IPS-NIHi7 (cell line): Measurements from ENCODE around the gene C12orf57.
A peak's percentile ranks its signal among the peaks of the same experiment; 100 is the strongest.

ENCODE experiments used
- DNase-seq: peaks from one replicate; pipeline ENCODE4 v3.0.0; 2012; ENCODE audit warnings: mixed read lengths; ENCODE audit errors: extremely low spot score

C12orf57 gene

DNA sequence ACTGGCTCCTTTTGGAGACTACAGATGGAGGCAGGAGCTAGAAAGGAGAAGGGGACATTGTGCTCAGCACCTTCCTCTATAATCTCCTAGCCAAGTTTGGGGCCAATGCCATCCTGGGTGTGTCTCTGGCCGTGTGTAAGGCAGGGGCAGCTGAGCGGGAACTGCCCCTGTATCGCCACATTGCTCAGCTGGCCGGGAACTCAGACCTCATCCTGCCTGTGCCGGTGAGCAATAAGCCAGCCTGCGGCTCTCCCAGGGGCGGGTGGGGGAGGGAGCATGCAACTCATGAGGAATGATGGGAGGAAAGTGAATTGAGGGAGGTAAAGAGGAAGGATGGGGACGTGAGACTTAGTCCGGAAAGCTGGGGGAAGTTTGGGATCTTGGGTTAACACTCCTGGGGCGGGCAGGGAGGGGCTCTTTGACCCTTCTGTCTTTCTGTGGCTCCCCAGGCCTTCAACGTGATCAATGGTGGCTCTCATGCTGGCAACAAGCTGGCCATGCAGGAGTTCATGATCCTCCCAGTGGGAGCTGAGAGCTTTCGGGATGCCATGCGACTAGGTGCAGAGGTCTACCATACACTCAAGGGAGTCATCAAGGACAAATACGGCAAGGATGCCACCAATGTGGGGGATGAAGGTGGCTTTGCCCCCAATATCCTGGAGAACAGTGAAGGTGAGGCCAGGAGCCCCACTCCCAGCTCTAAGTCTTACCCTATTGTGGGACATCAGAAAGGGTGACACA is 26.2 kb upstream of the C12orf57 start:
- no peak for DNase-seq

DNA sequence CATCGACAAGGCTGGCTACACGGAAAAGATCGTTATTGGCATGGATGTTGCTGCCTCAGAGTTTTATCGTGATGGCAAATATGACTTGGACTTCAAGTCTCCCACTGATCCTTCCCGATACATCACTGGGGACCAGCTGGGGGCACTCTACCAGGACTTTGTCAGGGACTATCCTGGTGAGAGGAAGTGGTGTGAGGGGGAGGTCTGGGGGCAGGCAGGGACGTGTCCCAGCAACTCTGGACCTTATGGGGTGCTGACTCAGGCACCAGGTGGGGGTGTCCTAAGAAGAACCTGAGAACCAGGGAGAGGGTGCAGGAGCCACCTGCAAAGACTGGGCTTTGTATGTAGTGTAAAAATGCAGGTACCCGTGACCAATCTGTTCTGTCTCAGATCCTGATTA is 24.2 kb upstream of the C12orf57 start:
- no peak for DNase-seq

DNA sequence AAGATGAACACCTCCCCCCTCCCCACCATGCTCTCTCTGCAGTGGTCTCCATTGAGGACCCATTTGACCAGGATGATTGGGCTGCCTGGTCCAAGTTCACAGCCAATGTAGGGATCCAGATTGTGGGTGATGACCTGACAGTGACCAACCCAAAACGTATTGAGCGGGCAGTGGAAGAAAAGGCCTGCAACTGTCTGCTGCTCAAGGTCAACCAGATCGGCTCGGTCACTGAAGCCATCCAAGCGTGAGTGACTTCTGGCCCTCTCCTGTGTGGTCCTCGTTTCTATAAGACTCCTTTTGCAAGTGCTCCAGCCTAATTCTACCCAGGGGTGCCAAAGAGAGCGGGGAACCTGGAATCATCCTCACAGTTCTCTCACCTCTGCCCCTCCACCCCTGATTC is 22.3 kb upstream of the C12orf57 start:
- no peak for DNase-seq

DNA sequence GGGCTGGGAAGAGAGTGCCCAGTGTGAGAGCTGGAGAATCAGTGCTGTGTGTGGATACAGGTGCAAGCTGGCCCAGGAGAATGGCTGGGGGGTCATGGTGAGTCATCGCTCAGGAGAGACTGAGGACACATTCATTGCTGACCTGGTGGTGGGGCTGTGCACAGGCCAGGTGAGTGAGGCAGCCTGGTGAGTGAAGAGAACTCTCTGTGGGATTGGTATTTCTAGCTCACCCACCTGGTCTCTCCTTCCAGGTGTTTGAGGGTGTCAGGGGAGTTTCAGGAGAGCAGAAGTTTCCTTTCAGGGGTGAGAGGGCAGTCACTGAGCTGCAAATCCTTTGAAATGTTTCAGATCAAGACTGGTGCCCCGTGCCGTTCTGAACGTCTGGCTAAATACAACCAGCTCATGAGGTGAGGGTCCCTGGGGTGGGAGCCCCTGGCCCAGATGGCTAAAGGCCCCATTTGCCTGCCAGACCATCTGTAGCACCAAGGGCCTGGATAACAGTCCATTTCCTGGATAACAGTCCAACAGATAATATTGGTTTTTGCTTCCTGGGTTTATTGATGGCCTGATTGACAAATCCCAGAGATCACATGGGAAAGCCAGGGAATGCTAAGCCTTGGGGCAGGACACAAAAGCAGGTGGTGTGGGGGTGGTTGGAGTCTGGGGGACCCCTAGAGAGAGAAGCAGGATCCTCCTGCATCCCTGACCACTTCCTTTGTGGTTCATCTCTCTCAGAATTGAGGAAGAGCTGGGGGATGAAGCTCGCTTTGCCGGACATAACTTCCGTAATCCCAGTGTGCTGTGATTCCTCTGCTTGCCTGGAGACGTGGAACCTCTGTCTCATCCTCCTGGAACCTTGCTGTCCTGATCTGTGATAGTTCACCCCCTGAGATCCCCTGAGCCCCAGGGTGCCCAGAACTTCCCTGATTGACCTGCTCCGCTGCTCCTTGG is 21.6 kb upstream of the C12orf57 start:
- no peak for DNase-seq

GRCh38 chr12:6923003-6923732 is 20.7 kb upstream of the C12orf57 start:
- no peak for DNase-seq

DNA sequence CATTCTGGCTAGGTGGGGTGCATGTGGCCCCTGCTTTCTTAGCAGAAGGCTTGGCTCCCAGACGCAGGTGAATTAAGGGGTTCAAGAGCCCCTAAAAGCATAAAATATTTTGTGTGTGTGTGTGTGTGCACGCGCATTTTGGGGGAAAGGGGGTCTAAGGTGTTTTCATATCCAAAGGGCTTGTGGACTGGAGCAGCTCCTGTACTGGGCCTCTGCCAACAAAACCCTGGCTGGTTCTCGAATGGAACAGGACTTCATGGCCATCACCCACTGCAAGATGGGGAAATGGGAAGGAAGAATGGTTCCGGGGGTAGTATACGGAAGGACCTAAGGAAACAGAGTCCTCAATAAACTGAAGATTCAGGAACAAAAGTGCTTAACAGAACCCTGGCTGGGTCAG is 20.0 kb upstream of the C12orf57 start:
- DNase-seq, result no peak

DNA sequence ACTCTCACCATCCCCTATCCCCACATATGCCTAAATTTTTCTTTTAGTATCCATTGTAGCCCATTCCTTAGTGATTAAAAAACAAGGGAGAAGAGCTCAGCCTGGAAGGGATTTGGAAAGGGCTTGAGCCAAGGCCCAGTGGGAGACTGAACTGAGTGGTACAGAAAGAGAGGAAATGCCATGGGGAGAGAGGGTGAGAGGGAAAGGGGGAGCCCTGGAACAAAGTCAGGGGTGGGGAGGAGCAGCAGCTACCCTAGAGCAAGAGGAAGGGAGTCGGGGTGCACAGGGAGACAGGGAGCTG is 18.6 kb upstream of the C12orf57 start:
- DNase-seq, result no peak

DNA sequence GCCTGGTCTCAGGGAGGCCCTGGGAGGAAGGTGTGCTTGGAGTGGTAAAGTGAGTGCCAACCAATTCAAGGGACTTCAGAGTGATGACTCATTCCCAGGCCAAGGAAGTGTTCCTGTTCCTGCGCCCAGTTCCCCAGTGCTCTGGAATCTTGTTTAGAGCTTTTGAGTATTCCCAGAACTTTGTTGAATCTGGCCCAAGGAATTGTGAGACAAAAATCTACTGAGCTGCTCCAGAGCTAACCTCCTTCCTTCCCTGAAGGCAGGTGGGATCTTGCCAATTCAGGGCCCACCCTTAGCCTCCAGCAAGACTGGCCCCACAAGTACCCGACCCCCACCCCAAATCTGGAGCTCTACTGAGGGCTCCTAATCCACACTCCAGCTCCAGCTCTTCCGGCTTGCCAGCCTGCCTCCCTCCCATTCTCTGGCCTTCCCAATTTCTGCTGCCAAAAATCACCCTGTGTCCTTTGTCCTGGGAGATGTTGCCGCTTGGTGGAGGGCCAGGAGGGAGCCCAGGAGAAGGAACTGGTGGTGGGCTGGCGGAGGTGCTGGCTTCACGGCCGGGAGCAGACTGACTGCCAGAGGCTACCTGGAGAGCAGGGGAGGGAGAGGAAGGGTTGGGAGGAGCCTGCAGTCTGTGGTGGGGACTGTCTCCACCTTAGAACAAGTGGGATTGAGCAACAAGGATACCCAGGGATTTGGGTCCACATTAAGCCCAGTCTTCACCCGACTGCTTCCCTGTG is 18.1 kb upstream of the C12orf57 start:
- peak; percentile 64 for DNase-seq

DNA sequence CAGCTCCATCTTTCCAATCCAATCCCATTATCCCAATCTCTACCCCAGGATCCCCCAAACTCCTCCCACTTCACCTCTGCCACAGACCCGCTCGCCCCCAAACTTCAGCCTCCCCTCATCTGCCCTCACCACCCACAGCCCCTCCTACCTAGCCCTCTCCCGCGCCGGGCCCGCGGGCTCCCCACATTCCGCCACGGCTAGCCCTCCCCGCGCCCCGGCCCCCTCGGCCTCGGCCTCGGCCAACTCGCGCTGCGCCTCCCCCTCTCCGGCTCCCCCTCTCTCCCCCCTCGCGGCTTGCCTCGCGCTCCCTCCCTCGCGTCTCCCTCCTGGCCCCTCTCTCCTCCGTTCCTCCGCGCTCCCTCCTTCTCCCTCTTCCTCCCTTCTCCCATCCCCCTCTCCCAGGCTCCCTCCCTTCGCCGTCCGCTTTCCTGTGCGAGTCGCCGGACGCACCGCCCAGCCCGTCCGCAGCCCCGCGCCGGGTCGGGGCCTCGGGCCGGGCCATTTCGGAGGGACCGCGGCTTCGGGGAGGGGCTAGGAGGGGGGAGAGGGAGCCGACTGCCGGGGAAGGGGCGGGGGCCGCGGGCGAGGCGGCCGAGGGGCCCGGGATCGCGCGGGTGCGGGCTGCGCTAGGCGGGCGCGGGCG is 16.3 kb upstream of the C12orf57 start, which contains the start of gene ATN1:
ATN1 (plus strand) TSS at position 581 of the 643 bp plus-strand sequence. CDS start 6,043 bp downstream, outside the sequence.
- peak; percentile 64 for DNase-seq

DNA sequence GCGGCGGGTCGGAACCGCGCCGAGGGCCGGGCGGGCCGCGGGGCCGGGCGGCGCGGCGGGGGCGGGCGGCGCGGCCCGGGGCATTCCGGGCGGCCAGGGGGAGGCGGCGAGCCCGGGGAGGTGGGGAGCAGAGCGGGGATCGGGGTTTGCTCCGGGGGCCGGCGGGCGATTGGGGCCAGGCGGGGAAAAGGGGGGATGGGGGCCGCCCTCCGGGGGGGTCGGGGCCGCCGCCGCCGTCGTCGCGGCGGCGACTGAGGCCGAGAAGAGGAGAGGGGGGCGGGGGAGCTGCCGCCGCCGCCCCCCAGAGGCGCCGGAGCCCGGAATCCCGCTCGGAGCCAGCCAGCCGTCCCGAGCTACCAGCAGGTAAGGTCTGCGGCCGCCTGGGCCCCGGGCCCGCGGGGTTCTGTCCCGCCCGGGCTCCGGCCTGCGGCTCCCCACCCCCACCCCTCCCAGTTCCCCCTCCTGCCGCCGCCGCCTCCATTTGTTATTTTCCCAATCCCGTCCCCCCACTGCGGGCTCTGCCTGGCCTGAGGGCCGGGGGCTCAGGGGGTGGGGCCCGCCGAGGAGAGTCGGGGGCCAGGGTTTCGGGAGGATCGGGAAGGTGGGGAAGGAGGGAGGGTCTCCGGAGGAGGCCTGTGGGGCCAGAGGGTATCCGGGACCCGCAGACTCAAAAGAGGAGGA is 15.7 kb upstream of the C12orf57 start:
- DNase-seq, result no peak

GRCh38 chr12:6928703-6929407 is 15.0 kb upstream of the C12orf57 start:
- no peak for DNase-seq

DNA sequence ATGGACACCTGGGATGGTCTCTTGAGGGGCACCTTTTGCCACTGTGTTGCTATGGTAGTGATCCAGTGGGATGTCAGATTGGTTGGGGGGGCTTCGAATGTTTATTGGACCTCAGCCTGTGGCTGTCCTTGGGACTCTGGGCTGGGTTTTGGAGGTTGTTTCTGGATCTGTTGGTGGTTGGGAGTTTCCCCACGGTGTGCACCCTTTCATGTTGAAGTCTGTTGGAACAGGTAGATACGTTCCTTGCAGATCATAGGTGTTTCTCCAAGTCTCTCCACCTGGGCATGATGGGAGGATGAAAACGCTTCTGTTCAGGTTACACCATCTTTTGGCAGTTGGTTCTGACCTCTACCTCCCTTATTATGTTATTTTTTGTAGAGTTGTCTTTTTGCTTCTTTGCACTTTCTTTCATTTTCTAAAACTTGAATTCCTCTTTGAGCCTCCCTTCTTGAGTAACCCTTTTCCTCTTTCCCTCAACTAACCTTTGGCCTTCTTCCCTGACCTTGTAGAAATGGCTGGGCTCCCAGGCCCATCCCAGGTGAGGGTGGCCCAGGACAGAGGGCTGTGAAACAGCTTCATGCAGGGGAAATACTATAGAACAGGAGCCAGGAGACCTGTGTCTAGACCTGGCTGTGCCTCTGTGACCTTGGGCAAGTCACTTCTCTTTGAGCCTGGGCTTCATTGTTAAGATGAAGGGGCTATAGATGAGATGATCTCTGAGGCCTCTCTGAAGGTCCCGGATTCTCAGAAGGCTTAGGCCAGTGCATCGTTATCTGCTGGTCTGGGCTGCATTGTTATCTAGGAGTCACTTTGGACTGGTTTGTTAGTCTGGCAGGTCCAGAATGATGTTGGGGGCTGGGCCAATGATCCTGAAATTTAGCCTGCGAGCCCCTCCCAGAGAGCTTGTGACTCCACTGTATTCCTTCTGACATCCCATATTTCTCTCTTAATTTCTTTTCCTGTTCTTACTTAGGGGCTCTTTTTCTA is 14.1 kb upstream of the C12orf57 start:
- no peak for DNase-seq

- DNase-seq, result no peak
These were observed 11.1 kb upstream of the C12orf57 start for GRCh38 chr12:6932766-6933165.

- DNase-seq, result no peak
These were observed 9.7 kb upstream of the C12orf57 start for GRCh38 chr12:6934110-6934509.

GRCh38 chr12:6935371-6936193 is 8.2 kb upstream of the C12orf57 start:
- no peak for DNase-seq

- no peak for DNase-seq
These were observed 7.6 kb upstream of the C12orf57 start for GRCh38 chr12:6936194-6936635.

GRCh38 chr12:6936636-6937480 is 7.0 kb upstream of the C12orf57 start:
- peak; percentile 32 for DNase-seq
